Measurements from ENCODE around the gene PDYN.

Gene PDYN

DNA sequence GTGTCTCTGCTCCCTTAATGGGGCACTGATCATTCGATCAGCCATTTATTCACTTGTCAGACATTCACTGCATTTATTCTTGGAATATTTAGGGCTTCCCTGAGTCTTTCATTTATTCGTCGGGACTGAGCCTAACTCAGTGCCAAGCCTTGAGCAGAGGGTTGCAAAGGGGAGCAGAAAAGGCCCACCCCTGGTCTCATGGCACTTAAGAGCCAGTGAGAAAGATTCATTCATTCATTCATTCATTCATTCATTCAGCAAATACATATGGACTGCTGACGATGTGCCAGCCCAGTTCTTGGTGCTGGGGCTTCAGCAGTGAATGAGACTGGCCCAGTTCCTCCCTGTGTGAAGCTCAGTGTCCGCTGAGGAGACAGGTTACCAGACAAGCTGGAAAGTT lies 62.0 kb downstream of the PDYN start:
- DNase-seq = no peak

- no peak for DNase-seq
These were observed 63.7 kb downstream of the PDYN start for GRCh38 chr20:1930165-1930564.

DNA sequence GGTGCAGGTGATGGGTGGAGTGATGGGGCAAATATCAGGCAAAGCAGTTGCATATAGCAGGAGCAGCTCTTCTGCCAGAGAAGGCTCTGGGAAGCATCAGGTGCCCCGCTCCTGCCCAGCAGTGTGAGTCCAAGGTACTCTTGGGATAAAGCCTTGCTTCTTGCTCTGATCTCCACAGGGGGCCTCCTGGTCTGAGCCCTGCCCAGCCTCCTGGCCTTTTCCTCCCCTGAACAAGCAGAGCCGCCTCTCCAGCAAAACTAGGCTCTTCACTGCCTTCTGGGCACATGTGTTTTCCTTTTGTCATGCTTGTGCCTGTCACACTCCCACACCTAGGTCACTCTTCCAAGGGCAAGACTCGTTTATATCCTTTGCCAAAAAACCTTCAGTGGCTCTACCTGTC lies 64.4 kb downstream of the PDYN start:
- DNase-seq = no peak

GRCh38 chr20:1928782-1929181 lies 65.1 kb downstream of the PDYN start:
- no peak for DNase-seq

Data from stimulated activated CD4-positive, alpha-beta T cell treated with anti-CD3 and anti-CD28 coated beads, Interleukin-2, amount 100 ng/mL, for 48 hours (primary cell).